GM19043 (cell line): Measurements from ENCODE around the gene FANCB.

Experiments used
- ATAC-seq: cut with Tn5 transposase; IDR thresholded peaks from one replicate; pipeline ENCODE4 v1.9.1; 2021; ENCODE audit warnings: low read depth; ENCODE audit not compliant: unreplicated experiment

FANCB gene

DNA sequence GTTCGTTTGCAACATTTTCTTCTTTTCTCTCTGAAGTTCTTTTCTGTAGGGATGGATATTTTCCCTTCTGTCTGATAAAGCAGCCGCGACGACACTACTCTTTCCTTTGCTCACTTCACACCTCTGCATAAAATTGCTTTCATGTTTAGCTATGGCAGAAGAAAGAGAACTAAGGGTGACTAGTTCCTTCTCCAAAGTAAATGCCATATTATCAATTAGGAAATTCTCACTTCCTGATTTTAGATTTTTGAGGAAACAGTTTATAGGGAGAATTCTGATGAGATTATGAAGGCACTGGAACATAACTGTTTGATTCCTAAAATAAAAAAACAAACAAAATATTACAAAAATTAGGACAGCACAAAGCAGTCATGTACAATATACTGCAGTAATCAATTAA lies 29.2 kb downstream of the FANCB start:
- no peak for ATAC-seq

DNA sequence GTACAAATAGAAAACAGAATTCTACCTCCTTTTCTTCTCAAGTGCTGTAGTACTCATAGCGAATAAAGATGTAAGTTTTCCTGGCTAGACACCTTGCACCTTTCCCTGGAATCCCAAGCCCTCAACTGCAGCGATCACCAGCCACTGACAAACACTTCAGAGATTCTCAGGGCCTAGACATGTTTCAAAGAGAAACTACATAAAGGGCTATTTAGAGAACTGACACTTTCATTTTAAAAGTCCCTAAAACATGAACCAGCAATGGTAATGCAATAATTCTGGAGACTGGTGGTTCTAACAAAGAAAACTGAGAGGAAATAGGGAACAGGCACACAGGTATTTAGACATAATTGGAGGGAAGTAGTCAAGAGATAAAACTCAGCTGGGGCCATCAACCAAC lies 35.7 kb downstream of the FANCB start:
- ATAC-seq, result no peak

DNA sequence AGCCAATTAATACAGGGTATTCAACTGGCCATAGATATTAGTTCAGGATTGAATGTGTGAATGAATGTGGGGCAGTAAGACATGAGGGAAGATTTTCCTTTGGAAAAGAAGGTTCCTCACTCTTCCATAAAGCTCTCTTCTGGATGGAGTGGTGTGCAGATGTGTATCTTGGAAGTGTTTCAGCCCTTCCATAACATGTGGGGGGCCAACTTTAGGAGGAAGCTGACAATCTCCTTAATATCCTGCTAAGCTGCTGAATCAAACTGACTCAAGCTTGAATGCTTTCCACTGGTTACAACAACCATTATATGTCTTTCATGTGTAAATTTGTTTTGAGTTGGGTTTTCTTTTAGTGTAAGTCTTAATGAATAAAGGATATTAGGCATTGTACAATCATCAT lies 40.3 kb downstream of the FANCB start:
- ATAC-seq, result no peak

DNA sequence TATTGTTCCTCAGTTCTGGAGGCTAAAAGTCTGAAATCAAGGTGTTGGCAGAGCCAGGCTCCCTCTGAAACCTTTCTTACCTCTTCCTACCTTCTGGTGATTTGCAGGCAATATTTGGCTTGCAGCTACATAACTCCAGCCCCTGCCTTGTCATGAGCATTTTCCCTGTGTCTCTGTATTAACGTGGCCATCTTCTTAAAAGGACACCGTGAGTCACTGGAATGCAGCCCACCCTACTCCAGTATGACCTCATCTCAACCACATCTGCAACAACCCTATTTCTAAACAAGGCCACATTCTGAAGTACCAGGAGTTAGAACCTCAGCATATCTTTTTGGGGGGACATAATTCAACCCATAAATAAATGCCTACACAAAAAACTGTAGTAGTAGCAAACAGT lies 40.7 kb downstream of the FANCB start:
- no peak for ATAC-seq

DNA sequence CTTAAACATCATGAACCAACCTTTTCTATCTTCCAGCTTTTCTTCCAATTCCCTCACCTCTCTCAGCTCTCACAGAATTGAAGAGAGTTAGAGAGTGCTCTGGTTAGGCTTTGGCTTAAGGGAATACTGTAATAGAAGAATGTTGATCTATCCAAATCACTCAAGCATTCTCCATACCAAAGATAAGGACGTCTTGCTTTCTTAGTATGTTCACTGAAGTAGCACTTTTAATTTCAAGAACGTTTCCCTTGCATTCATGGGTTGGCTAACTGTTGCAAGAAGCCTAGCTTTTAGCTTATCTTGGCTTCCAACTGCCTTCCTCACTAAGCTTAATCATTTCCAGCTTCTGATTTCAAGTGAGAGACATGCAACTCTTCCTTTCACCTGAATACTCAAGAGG lies 43.2 kb downstream of the FANCB start:
- ATAC-seq, result no peak

DNA sequence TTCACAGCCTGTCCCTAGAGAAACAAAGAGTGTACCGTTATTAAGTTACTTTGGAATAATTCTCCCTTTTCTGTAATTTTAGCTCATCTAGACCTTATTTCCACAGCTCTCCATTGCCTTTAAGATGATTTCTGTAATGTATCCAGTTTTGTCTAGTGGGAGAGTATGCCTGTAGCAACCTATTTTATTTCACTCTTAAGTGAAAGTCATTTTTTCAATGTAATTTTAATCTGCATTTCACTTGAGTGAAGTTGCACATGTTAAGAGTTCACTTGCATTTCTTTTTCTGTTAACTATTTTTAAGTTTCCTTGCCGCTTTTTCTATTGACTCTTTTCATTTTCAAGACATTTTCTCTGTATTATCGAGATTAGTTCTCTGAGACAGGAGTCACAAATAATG lies 46.5 kb downstream of the FANCB start:
- no peak for ATAC-seq

DNA sequence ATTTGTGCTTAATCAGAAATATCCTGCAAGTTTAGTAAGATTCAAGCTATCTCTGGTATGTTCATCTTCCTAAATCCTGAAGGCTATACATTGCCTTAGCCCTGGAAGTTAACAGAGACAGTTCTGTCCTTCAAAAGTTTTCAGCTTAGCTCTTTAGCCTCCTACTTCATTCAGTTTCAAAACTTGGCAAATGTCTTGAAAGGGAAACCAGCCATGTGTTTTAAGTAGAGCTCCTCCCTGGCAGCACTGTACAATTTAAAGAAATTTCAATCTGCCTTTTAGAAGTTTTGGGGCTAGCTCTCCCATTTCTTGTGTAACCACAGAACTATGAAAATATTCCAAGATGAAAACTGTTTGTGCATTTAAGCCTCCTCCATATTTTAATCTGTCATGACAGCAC lies 47.0 kb downstream of the FANCB start:
- ATAC-seq, result no peak

DNA sequence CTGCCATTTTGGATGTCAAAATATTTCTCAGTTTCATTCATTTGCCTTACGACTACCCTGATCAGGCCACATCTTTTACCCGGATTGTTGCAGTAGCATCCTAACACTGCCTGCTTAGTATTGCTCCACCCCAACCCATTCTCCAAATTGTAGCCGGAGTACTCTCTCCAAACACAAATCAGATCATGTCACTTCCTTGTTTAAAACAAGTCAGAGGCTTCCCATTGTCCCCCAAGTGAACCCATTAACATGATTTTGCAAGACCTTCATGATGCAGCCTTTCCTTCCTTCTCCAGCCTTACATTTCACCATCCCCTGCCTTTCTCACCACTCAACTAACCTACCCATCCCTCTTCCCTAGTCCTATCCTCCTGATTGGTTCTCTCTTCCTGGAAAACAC lies 53.1 kb downstream of the FANCB start:
- no peak for ATAC-seq

DNA sequence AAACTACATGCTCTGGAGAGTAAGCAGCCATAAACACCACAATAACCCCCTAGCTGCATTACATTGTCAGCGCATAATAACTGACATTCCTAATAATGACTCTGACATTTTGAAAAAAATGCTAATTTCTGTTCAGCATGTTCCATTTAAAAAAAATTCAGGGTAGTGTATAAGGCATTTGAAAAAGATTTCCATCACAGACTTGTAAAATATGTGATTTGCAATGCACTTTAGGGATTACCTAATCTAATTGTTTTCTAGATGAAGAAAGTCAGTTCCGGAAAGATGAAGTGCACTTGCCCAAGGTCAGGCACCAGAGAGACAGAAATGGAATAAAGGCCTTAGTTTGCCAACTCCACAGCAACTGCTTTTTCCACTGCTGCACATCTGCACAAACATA lies 55.3 kb downstream of the FANCB start:
- no peak for ATAC-seq

DNA sequence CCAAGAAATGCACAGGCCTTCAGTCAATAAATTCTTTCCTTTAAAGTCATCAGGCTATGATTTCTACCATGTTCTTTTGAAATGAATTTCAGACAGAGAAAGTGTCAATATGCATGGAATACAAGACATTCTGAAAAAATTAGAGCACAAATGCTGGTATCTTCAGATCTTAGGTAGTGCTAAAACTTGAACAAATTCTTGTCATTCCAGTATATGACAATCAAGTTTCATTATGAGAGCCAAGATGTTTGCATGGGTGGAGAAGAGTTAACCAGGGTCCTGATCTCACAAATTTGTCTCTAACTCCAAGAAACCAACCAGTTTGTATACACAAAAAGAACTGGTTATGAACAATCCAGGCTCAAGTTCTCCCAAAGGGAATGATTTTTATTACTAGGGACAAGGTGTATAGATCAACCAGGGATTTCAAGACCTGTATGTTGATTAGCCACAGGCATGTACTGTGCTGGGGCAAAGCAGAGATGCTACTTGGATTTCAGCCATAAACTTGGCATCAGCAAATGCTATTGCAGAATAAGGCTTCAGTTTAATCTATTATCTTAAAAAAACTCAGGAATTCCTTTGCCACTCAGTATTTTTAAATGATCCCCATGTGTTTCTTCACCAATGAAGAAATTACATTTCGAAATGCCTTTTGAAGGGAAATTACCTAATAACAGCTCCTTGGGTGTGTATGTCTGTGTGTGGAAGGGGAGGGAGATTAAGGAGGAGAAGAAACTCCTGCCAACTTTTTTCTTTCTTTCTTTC lies 69.7 kb downstream of the FANCB start:
- no peak for ATAC-seq

DNA sequence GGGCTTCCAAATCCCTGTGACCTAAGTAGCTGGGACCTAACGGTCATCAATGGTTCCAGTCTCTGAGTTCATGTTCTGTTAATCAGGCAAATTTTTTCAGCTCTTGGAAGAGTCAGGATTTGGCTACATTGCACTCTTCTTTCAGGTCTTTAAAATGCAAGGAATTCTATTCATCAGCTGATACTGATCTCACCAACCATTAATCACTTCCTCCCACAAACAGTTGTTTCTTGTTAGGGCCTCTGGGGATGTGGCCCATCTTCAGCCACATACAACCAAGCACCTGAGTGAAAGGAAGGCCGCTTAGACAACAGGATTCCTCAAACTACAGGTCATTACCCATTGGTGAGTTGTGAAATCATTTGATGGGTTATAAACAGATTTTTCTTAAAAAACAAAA lies 71.7 kb downstream of the FANCB start:
- no peak for ATAC-seq

DNA sequence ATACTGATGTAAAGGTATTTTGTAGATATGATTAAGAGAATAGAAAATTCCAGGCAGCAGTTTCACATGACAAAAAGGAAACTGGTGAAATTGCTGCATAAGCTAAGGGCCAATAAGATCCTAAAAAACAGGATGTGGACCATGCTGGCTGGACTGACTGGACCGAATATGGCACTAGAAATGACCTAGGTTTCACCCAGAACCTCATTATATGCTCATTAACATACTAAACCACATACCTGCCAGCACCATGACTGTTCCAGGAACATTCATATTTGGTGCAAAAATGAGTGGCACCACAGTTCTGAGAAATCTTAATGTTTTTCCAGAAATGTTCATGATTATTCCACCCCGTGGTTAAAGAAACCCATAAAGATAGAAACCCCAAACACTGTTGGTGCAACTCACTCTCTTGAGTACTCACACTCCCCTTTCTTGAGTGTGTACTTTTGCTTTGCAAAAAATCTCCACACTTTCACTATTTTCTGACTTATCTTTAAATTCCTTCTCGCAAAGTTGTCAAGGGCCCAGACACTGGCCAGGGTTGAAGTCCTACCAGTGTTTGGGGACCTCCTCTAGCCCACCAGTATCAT lies 74.0 kb downstream of the FANCB start:
- no peak for ATAC-seq
